ENCODE data around the gene ABTB1. TPM values are rescaled to one million over a fixed set of nuclear protein-coding genes. Genes with fewer than 3 reads are reported as not detected.
A peak's percentile ranks its signal among the peaks of the same experiment; 100 is the strongest.

The ABTB1 gene
- total RNA-seq, 1 donor: 8.2 TPM

DNA sequence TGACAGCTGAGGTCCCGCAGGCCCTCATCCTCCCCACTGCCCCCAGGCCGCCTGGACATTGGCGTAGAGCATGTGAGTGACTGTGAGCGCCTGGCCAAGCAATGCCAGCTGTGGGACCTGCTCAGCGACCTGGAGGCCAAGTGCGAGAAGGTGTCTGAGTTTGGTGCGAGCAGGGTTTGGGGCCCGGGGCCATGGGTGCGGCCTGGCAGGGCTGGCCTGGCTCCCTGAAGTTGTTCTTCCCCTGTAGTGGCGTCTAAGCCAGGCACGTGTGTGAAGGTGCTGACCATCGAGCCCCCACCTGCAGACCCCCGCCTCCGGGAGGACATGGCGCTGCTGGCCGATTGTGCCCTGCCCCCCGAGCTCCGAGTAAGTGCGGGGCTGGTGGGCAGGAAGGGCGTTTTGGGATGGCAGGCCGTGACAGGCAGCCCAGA lies 4.2 kb downstream of the ABTB1 start:
- TF ChIP-seq, protein P1, sequence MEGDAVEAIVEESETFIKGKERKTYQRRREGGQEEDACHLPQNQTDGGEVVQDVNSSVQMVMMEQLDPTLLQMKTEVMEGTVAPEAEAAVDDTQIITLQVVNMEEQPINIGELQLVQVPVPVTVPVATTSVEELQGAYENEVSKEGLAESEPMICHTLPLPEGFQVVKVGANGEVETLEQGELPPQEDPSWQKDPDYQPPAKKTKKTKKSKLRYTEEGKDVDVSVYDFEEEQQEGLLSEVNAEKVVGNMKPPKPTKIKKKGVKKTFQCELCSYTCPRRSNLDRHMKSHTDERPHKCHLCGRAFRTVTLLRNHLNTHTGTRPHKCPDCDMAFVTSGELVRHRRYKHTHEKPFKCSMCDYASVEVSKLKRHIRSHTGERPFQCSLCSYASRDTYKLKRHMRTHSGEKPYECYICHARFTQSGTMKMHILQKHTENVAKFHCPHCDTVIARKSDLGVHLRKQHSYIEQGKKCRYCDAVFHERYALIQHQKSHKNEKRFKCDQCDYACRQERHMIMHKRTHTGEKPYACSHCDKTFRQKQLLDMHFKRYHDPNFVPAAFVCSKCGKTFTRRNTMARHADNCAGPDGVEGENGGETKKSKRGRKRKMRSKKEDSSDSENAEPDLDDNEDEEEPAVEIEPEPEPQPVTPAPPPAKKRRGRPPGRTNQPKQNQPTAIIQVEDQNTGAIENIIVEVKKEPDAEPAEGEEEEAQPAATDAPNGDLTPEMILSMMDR (IDR thresholded peaks at IDR 0.05; ENCODE audit: insufficient read depth, low read length): no peak
- no peak overlapping the region for H3K4me3 ChIP-seq (ENCODE audit: low read depth, low read length)
- no peak for DNase-seq (ENCODE audit: low read depth)

DNA sequence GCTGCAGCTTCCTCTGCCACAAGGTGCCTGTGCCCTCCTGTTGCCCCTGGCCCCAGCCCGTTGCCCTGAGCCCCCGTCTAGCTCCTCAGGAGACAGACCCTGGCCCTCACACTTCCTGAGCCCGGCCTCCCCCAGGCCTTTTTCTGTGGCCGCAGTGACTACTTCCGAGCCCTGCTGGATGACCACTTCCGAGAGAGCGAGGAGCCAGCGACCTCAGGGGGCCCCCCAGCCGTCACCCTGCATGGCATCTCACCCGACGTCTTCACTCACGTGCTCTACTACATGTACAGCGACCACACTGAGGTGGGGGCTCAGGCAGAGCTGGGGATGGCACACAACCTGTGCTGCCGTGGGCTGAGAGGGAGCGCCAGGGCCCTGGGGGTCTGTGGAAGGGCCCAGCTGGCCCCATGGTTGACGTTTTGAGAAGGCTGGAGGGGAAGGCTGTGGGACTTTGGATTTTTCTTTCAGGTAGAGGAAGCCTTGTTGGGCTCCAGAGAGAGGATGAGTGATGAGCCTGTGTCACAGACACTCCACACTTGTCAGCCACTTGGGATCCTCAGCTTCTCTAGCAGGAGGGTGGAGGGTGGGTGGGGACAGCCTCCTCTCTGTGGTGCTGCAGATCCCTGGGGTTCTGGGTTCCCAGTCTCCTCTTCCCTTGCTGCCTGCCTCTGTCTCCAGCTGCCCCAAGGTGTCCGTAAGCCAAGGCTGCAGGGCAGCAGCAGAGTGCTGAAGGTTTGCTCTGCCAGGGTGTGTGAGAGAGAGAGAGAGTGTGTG lies 5.0 kb downstream of the ABTB1 start:
- DNase-seq (ENCODE audit: low read depth): no peak
- TF ChIP-seq, protein P1 (IDR thresholded peaks at IDR 0.05; ENCODE audit: insufficient read depth, low read length): no peak
- H3K4me3 ChIP-seq (ENCODE audit: low read depth, low read length): no peak overlapping the region

DNA sequence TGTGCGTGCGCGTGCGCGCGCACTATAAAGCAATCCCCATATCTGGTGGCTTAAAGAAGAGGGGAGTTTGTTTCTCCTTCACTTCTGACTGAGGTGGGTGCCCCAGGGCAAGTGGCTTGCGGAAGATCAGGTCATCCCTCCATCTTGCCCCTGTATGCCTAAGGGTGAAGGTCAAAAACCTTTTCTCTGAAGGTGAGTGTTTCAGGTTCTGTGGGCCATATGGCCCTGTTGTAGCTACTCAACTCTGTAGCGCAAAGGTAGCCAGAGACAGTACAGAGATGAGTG lies 5.5 kb downstream of the ABTB1 start:
- DNase-seq (ENCODE audit: low read depth): no peak
- TF ChIP-seq, protein P1 (IDR thresholded peaks at IDR 0.05; ENCODE audit: insufficient read depth, low read length): no peak
- H3K4me3 ChIP-seq (ENCODE audit: low read depth, low read length): no peak overlapping the region

DNA sequence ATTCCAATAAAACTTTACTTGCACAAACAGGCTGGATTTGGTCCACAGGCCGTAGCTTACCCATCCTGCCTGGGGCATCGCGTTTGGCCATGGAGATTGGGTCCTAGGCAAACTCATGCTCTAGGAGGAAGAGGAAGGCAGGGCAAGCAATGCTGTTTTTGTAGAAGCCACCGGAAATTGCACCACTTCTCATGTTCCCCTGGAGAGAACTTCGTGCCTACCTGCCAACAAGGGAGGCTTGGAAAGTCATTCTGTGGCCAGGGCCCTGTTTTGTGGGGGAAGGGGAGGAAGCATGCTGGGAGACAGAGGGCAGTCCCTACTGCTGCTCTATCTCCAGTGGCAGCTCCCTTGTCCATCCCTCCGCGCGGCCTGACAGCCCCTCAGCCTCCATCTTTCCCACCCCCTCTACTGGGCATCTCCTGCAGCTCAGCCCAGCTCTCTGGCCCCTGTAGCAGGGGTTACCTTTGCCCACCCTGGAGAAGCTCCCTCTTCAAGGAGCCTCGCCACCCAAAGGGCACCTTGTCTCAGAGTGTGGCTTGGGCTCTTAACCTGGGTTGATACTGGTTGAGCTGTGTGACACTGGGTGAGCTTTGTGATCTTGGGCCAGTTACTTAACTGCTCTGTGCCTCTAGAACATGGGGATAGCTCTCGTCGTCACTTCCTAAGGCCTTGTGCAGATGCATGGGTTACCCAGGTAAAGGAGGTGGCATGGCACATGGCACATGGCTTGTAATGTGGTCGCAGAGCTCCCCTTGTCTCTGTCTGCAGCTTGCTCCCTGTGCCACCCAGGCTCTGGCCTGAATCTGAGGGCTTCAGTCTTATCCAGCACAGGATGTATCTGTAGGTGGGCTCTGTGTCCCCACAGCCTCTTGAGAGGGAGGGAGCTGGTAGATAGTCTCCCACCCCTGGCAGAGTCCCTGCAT lies 6.1 kb downstream of the ABTB1 start:
- H3K4me3 ChIP-seq (ENCODE audit: low read depth, low read length): no peak overlapping the region
- TF ChIP-seq, protein P1 (IDR thresholded peaks at IDR 0.05; ENCODE audit: insufficient read depth, low read length): no peak
- no peak for DNase-seq (ENCODE audit: low read depth)

DNA sequence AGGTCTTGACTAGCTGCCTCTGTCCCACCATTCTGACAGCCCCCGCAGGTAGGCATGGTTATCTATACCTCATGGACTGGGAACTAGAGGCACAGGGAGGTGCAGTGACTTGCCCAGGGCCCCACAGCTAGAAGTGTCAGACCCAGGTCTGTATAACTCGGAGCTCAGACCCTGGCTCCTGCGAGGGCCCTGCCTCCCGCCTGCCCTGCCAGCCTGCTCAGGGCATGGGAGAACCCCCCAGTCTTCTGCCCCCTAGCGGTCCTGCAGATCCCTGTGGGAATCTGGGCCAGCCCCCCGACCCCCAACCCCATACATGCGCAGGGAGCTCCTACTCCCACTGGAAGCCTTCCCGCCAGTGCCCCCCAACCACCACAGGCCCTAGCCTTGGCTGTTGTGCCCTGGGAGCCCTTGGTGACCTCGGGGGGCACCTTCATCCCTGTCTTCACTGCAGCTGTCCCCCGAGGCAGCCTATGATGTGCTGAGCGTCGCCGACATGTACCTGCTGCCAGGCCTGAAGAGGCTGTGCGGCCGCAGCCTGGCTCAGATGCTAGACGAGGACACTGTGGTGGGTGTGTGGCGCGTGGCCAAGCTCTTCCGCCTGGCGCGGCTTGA lies 6.9 kb downstream of the ABTB1 start:
- no peak overlapping the region for H3K4me3 ChIP-seq (ENCODE audit: low read depth, low read length)
- DNase-seq (ENCODE audit: low read depth): no peak
- TF ChIP-seq, protein P1 (IDR thresholded peaks at IDR 0.05; ENCODE audit: insufficient read depth, low read length): peak; percentile 9

DNA sequence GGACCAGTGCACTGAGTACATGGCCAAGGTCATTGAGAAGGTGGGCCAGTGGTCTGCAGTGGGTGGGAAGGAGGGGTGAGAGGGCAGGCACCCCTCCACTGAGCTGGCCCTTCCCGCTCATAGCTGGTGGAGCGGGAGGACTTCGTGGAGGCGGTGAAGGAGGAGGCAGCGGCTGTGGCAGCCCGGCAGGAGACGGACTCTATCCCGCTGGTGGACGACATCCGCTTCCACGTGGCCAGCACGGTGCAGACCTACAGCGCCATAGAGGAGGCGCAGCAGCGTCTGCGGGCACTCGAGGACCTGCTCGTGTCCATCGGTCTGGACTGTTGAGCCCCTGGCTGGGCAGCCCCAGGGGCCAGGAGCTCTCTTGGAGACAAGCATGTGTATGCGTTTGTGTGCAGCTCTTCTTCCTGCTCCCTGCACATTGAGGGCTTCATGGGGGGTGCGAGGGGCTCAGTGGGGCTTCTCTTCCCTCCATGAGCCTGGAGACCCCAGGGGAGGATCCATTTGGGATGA lies 7.5 kb downstream of the ABTB1 start:
- DNase-seq (ENCODE audit: low read depth): no peak
- no peak overlapping the region for H3K4me3 ChIP-seq (ENCODE audit: low read depth, low read length)
- TF ChIP-seq, protein P1 (IDR thresholded peaks at IDR 0.05; ENCODE audit: insufficient read depth, low read length): no peak

Data from fibroblast of the aortic adventitia (primary cell).